DOHH2 (cell line): ENCODE measurements around the gene ZNF608.

Experiments
- H3F3A ChIP-seq: fragments of 200-600 bp; sonication (generic), shearing (Covaris generic); 2 replicates; pipeline ENCODE4 v1.6.0; 2016; ENCODE audit warnings: antibody characterized with exemption, mild to moderate bottlenecking; ENCODE audit not compliant: control insufficient read depth, insufficient read depth
- H3K27ac ChIP-seq: fragments of 200-600 bp; sonication (generic); 2 replicates; pipeline ENCODE4 v1.5.1; 2014; ENCODE audit warnings: low read depth, mild to moderate bottlenecking, low read length, moderate library complexity
- H3K27me3 ChIP-seq: fragments of 200-600 bp; sonication (generic); 2 replicates; pipeline ENCODE4 v1.6.1; 2014; ENCODE audit warnings: mild to moderate bottlenecking, low read length, mixed read lengths; ENCODE audit not compliant: control insufficient read depth
- H3K36me3 ChIP-seq: fragments of 200-600 bp; sonication (generic); 2 replicates; pipeline ENCODE4 v1.6.1; 2014; ENCODE audit warnings: mild to moderate bottlenecking, low read length, moderate library complexity, mixed read lengths; ENCODE audit not compliant: control insufficient read depth
- H3K4me1 ChIP-seq: fragments of 200-600 bp; sonication (generic); 2 replicates; pipeline ENCODE4 v1.6.1; 2014; ENCODE audit warnings: mild to moderate bottlenecking, low read length, mixed read lengths; ENCODE audit not compliant: control insufficient read depth
- H3K4me2 ChIP-seq: fragments of 200-600 bp; sonication (generic); 2 replicates; pipeline ENCODE4 v1.6.0; 2014; ENCODE audit warnings: mild to moderate bottlenecking, low read length, moderate library complexity
- H3K4me3 ChIP-seq: fragments of 200-600 bp; sonication (generic); 2 replicates; pipeline ENCODE4 v1.5.1; 2014; ENCODE audit warnings: mild to moderate bottlenecking, low read length, mixed read lengths
- H3K79me2 ChIP-seq: fragments of 200-600 bp; sonication (generic); 2 replicates; pipeline ENCODE4 v1.6.1; 2014; ENCODE audit warnings: mild to moderate bottlenecking, low read length, mixed read lengths; ENCODE audit not compliant: control insufficient read depth
- H3K9me2 ChIP-seq: fragments of 200-600 bp; sonication (generic); replicated peaks from 2 replicates; pipeline ENCODE4 v1.6.1; 2014; ENCODE audit warnings: mild to moderate bottlenecking, low read length, mixed read lengths; ENCODE audit not compliant: control insufficient read depth
- H3K9me3 ChIP-seq: fragments of 200-600 bp; sonication (generic); 2 replicates; pipeline ENCODE4 v1.6.1; 2014; ENCODE audit warnings: antibody characterized with exemption, low read length, mixed read lengths; ENCODE audit not compliant: control insufficient read depth, insufficient read depth
- H4K20me1 ChIP-seq: fragments of 200-600 bp; sonication (generic); 2 replicates; pipeline ENCODE4 v1.6.0; 2014; ENCODE audit warnings: low read depth, mild to moderate bottlenecking, antibody characterized with exemption, low read length, moderate library complexity; ENCODE audit not compliant: control insufficient read depth, insufficient read depth
- EZH2phosphoT487 ChIP-seq: fragments of 200-600 bp; sonication (generic); IDR thresholded peaks from 2 replicates; pipeline ENCODE4 v1.6.1; 2017; ENCODE audit warnings: borderline replicate concordance, mild to moderate bottlenecking, antibody characterized with exemption, low read length, moderate library complexity, mixed read lengths
- TF ChIP-seq, protein P1 (sequence below): fragments of 200-600 bp; sonication (generic); IDR thresholded peaks from one replicate; pipeline ENCODE4 v1.5.1; 2014; ENCODE audit warnings: antibody characterized with exemption, mild to moderate bottlenecking, low read depth, low read length; ENCODE audit not compliant: poor library complexity, severe bottlenecking

The ZNF608 gene

DNA sequence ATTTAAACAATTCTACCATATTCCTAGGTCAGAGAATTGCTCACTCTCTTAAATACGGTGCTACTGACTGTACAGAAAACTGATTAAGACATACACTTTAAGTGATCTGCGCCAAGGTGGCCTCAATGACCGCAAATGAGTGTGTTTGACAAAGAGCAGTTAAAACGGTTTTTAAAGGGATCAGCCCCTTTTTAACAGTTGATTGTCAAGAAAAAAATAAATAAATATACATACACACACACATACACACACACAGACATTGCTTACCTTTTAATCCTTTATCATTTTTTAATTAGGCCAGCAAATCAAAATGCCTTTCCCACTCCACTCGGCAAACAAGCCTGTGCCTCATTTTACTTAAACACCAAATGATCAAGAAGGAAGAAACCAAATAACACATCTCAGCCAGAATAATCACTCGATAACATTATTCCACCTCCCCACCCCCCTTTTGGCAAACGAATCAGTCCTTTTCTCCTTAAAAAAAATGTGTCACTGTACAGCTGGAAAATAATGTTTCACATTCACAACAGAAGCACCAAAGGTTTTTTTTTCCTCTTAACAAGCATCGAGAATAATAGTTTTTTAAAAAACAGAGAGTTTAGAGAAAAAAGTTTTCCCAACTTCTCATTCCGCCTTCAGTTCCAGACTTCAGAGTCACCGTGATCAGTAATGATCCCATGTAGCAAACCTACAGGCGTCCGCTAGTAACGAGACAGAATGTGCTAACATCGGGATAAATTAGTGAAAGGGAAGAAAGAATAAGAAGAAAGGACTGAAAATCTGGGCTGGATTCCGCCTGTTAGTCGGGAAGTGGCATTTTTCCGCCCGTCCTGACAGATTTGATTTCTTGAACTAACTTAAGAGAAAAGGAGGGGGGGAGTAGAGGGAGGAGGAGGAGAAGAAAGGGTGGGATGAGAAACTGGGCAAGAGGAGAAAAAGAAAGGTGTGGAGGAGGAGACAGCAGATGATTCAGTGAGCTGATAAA is at the start of gene ZNF608:
Gene ZNF608 (minus strand): TSS at position 712 of the 988 bp plus-strand sequence. CDS start 1,650 bp downstream, outside the sequence.
- Histone ChIP-seq H3K4me2 (peak within 1 kb of the TSS; percentile 93), H3K4me1 (peaks cover 72% of the 10 kb centered on the region), H3K9me3 (no peaks in the 10 kb centered on the region), H3F3A (peaks cover 27% of the 10 kb centered on the region), H3K27ac (peak within 1 kb of the TSS; percentile 98), H3K9me2 (no peaks in the 10 kb centered on the region), H3K27me3 (no peaks in the 10 kb centered on the region), H3K79me2 (peaks cover 54% of the 10 kb centered on the region), H3K36me3 (peaks cover 17% of the 10 kb centered on the region; the same call in 1 of the 2 replicates), H4K20me1 (no peaks in the 10 kb centered on the region), H3K4me3 (peak within 1 kb of the TSS; percentile 77)
- TF ChIP-seq EZH2phosphoT487, result no peak
- TF ChIP-seq, protein P1, sequence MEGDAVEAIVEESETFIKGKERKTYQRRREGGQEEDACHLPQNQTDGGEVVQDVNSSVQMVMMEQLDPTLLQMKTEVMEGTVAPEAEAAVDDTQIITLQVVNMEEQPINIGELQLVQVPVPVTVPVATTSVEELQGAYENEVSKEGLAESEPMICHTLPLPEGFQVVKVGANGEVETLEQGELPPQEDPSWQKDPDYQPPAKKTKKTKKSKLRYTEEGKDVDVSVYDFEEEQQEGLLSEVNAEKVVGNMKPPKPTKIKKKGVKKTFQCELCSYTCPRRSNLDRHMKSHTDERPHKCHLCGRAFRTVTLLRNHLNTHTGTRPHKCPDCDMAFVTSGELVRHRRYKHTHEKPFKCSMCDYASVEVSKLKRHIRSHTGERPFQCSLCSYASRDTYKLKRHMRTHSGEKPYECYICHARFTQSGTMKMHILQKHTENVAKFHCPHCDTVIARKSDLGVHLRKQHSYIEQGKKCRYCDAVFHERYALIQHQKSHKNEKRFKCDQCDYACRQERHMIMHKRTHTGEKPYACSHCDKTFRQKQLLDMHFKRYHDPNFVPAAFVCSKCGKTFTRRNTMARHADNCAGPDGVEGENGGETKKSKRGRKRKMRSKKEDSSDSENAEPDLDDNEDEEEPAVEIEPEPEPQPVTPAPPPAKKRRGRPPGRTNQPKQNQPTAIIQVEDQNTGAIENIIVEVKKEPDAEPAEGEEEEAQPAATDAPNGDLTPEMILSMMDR, result no peak

GRCh38 chr5:124795829-124796228 is 49.4 kb upstream of the ZNF608 start:
- Histone ChIP-seq H3K36me3 (no peaks in the 10 kb centered on the region), H3K4me2 (peak overlapping the region; percentile 30), H3K27ac (no peak overlapping the region), H3K79me2 (no peaks in the 10 kb centered on the region), H3K27me3 (no peaks in the 10 kb centered on the region), H3K9me2 (no peaks in the 10 kb centered on the region), H4K20me1 (no peaks in the 10 kb centered on the region), H3F3A (no peaks in the 10 kb centered on the region), H3K9me3 (no peaks in the 10 kb centered on the region), H3K4me1 (peaks cover 23% of the 10 kb centered on the region), H3K4me3 (no peak overlapping the region)
- no peak for TF ChIP-seq EZH2phosphoT487
- TF ChIP-seq, protein P1, result no peak

- no peaks in the 10 kb centered on the region for H3K9me2 ChIP-seq
- no peaks in the 10 kb centered on the region for H3K36me3 ChIP-seq
- no peak overlapping the region for H3K27ac ChIP-seq
- TF ChIP-seq EZH2phosphoT487, result no peak
- TF ChIP-seq, protein P1, result no peak
- no peaks in the 10 kb centered on the region for H3K9me3 ChIP-seq
- H3F3A ChIP-seq, result no peaks in the 10 kb centered on the region
- H3K4me1 ChIP-seq, result peaks cover 28% of the 10 kb centered on the region
- no peaks in the 10 kb centered on the region for H3K27me3 ChIP-seq
- no peaks in the 10 kb centered on the region for H4K20me1 ChIP-seq
- H3K4me3 ChIP-seq, result no peak overlapping the region
- no peak overlapping the region for H3K4me2 ChIP-seq
- H3K79me2 ChIP-seq, result no peaks in the 10 kb centered on the region
Observed at GRCh38 chr5:124790895-124791732, 44.7 kb upstream of the ZNF608 start.
